SK-N-SH treated with all-trans-retinoic acid at 6 μM for 48 hours (cell line): ENCODE measurements around the gene ADARB2.

Source experiments
- ARNTL ChIP-seq: fragments of 450-650 bp; formaldehyde crosslinking; IDR thresholded peaks from 2 replicates; pipeline ENCODE4 v1.5.0; 2020; ENCODE audit warnings: low read depth, mild to moderate bottlenecking, moderate library complexity, borderline replicate concordance
- ESRRG ChIP-seq: fragments of 250-450 bp; sonication (Bioruptor Pico); IDR thresholded peaks from 2 replicates; pipeline ENCODE4 v1.6.1; 2021; ENCODE audit warnings: mild to moderate bottlenecking
- POU6F1 ChIP-seq: fragments of 250-450 bp; sonication (Bioruptor Pico); IDR thresholded peaks from 2 replicates; pipeline ENCODE4 v1.8.0; 2021; ENCODE audit warnings: low read depth, mild to moderate bottlenecking, moderate library complexity, borderline replicate concordance
- RARB ChIP-seq: fragments of 250-450 bp; sonication (Bioruptor Pico); IDR thresholded peaks from 2 replicates; pipeline ENCODE4 v1.8.0; 2021; ENCODE audit warnings: mild to moderate bottlenecking, moderate library complexity
- SNAI2 ChIP-seq: fragments of 250-450 bp; sonication (Bioruptor Pico); IDR thresholded peaks from 2 replicates; pipeline ENCODE4 v1.5.0; 2020; ENCODE audit warnings: mild to moderate bottlenecking, moderate library complexity
- TCF4 ChIP-seq: fragments of 250-450 bp; sonication (Bioruptor Pico); IDR thresholded peaks from 2 replicates; pipeline ENCODE4 v1.8.0; 2021; ENCODE audit warnings: mild to moderate bottlenecking, moderate library complexity, borderline replicate concordance
- TOX ChIP-seq: fragments of 250-450 bp; sonication (Bioruptor Pico); IDR thresholded peaks from 2 replicates; pipeline ENCODE4 v1.8.0; 2021; ENCODE audit warnings: mild to moderate bottlenecking, moderate library complexity, borderline replicate concordance
- ZC3H10 ChIP-seq: fragments of 250-450 bp; sonication (Bioruptor Pico); IDR thresholded peaks from 2 replicates; pipeline ENCODE4 v1.5.1; 2021; ENCODE audit warnings: mild to moderate bottlenecking, moderate library complexity
- ZFP3 ChIP-seq: fragments of 250-450 bp; sonication (Bioruptor Pico); IDR thresholded peaks from 2 replicates; pipeline ENCODE4 v1.5.0; 2020; ENCODE audit warnings: mild to moderate bottlenecking, moderate library complexity
- ZFP30 ChIP-seq: fragments of 450-650 bp; formaldehyde crosslinking; IDR thresholded peaks from 2 replicates; pipeline ENCODE4 v1.5.0; 2022; ENCODE audit warnings: mild to moderate bottlenecking, moderate library complexity
- ZNF565 ChIP-seq: fragments of 450-650 bp; formaldehyde crosslinking; conservative IDR thresholded peaks from 2 replicates; pipeline ENCODE4 v1.5.0; 2020; ENCODE audit warnings: low read depth, mild to moderate bottlenecking, moderate library complexity
- ZNF70 ChIP-seq: fragments of 450-650 bp; formaldehyde crosslinking; IDR thresholded peaks from 2 replicates; pipeline ENCODE4 v1.5.0; 2020; ENCODE audit warnings: mild to moderate bottlenecking, moderate library complexity
- ZNF8 ChIP-seq: fragments of 450-650 bp; formaldehyde crosslinking; IDR thresholded peaks from 2 replicates; pipeline ENCODE4 v1.5.0; 2020; ENCODE audit warnings: mild to moderate bottlenecking, moderate library complexity
- TF ChIP-seq, protein P1 (sequence below): fragments of 250-450 bp; sonication (Bioruptor Pico); IDR thresholded peaks from 2 replicates; pipeline ENCODE4 v1.8.0; 2020; ENCODE audit warnings: mild to moderate bottlenecking, moderate library complexity, borderline replicate concordance

DNA sequence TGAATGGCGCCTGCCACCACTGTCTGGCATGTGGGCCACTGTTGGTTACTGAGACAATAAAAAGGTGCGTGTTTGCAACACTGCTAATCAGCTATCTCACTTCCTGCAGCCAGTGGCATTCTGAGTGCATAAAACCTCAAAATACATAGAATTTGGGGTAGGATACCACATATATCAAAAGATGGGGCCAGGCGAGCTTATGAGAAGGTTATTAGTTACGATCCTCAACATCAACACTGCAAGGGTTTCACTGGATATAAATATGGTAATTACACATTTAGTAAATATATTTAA is 480.9 kb downstream of the ADARB2 start:
- TF ChIP-seq, protein P1, sequence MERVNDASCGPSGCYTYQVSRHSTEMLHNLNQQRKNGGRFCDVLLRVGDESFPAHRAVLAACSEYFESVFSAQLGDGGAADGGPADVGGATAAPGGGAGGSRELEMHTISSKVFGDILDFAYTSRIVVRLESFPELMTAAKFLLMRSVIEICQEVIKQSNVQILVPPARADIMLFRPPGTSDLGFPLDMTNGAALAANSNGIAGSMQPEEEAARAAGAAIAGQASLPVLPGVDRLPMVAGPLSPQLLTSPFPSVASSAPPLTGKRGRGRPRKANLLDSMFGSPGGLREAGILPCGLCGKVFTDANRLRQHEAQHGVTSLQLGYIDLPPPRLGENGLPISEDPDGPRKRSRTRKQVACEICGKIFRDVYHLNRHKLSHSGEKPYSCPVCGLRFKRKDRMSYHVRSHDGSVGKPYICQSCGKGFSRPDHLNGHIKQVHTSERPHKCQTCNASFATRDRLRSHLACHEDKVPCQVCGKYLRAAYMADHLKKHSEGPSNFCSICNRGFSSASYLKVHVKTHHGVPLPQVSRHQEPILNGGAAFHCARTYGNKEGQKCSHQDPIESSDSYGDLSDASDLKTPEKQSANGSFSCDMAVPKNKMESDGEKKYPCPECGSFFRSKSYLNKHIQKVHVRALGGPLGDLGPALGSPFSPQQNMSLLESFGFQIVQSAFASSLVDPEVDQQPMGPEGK (CRISPR knock-in tag), result no peak
- TF ChIP-seq ZFP3 (CRISPR knock-in tag), result no peak
- TF ChIP-seq ZFP30 (CRISPR knock-in tag), result no peak
- no peak for TF ChIP-seq TOX
- TF ChIP-seq ARNTL (CRISPR knock-in tag), result no peak
- no peak for TF ChIP-seq ESRRG (CRISPR knock-in tag)
- no peak for TF ChIP-seq POU6F1 (CRISPR knock-in tag)
- TF ChIP-seq ZNF8 (CRISPR knock-in tag), result no peak
- TF ChIP-seq ZC3H10 (CRISPR knock-in tag), result no peak
- TF ChIP-seq SNAI2, result no peak
- TF ChIP-seq RARB, result no peak
- TF ChIP-seq ZNF565 (CRISPR knock-in tag), result no peak
- TF ChIP-seq ZNF70 (CRISPR knock-in tag), result no peak
- no peak for TF ChIP-seq TCF4 (CRISPR knock-in tag)
